CD4-positive, alpha-beta T cell treated with Interleukin-6 at 100 ng/mL for 8 hours (primary cell): Measurements from ENCODE around the gene PLD1.

ENCODE experiments used
- DNase-seq: peaks from one replicate; pipeline ENCODE4 v3.0.0-alpha.2; 2020; ENCODE audit warnings: mixed read lengths, low spot score

Gene PLD1

DNA sequence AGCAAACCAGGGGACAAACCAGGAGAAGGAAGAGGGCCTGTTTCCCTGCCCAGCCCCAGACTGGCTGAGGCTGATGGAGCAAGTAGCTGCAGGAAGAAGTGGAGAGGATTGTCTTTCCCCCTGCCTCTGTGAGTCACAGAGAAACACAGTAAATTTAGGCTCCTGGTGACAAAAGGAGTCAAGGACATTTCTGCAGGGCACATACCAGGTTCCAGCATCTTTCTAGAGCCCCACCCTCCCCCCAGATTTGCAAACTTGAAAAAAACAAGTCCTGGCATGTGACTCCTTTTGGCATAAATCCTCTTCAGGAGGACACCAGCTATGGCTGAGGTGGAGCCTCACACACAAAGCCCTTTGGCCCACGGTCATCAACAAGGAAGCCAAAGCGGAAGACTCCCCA lies 17.8 kb downstream of the PLD1 start:
- DNase-seq: no peak

DNA sequence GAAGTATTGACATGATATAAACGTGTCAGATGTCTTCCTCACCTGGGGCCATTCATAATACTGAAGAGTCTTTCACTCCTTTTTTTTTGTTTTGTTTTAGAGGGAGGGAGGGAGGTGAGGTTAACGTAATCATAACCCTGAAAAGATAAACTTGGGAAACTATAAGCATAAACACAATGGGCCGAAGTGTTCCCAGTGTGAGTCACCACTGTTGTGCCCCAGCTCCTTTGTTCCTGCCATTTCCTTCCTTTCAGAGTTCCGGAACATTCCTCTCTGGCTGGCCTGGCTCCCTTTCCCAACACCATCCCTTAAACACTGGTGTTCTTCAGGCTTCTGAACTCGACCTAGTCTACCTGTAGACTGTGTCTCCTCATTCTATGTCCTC lies 18.6 kb downstream of the PLD1 start:
- no peak for DNase-seq

DNA sequence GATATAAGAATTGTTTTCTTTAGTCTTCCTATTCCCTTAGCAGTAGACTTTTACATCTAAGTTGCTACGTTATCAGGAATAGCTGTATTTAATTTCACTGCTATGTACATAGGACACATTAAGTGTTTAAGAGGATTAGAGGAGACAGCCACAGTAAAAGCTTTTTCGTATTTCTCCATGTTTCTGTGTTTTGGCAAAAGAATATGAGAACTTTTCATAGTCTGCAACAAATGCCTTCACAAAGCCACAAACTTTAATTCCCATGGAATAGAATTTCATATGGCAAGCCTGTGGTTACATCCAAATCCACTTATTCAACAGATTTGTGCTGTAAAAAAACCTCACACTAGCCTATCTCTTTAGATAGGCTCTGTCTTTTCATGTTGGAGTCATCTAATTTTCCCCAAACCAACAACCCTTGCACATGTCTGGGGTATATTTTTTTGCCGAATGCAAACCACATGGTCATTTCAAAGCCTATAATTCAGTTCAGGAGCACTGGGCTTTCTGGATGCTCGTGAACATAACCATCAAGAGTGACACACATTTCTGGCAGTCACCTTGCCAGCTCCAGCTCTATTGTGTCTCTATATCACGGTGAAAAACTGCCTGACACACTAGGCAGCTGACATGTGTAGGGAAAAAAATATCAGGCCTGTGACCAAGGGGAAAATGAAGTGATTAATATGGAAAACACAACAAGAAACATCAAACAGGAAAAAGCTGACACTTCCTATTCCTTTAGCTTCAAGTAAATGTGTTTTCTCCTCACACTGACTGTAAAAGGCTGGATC lies 19.2 kb downstream of the PLD1 start:
- no peak for DNase-seq

- DNase-seq: no peak
Measured at GRCh38 chr3:171790574-171790897, 19.7 kb downstream of the PLD1 start.

DNA sequence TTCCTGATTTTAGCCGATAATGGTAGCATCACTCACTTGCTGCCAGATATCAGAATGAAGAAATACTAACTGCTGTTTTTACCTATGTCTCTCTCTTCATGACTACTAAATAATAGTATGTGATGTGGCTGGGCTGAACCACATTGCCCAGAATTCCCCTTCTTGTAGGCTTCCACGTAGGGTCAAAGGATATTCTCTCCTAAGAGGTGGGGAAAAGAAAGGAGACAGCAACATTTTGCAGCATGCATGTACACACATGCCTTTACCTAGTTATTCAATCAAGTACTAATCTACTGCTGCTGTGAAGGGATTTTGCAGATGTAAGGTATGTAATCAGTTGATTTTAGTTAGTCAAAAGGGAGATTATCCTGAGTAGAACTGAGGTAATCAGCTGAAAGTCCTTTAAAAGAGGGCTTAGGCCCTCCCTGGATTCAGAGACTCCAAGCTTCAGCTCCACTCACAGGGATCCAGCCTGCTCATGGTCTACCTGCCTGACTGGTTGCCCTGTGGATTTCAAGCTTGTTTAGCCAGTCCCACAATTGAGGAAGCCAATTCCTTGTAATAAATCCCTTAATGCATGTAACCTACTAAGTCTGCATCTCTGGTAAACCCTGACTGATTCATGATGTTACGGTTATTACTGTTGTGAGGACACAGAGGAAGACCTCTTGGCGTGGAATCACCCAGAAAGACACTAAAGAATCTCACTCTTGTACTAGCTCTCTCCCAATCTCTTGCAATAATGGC lies 20.4 kb downstream of the PLD1 start:
- no peak for DNase-seq

DNA sequence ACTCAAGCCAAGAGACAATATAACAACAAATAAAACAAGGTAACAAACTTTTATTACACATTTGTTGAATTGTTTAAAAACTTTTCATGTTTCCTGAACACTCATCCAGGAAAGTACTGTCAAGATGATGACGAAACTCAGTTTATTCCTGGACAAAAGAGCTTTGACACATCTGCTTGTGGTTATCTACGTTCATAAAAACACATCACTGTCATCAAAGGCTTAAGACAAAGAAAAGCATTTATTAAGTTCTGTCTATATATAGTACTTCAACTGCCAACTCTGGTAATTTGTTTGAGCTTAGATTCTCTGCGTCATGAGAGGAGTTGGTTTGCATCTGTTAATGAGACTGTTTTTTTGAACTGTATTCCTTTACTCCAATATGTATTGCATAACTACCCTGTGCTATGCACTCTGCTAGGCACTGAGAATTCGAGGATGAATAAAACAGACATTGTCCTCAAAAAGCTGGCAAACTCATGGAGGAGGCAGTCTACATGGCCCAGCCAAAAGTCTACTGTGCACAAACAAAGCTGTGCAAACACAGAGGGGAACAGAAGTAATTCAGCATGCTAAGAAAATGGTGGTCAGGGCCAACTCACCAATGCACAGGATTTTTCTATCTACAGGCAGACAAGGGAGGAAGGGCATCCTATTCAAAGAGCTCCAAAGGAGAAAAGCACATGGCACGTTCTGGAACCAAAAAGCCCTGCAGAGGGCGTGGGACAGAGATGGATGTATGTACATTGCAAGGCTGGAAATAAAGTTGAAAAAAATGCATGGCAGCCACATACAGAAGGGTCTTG lies 21.5 kb downstream of the PLD1 start:
- no peak for DNase-seq

- no peak for DNase-seq
Measured at GRCh38 chr3:171786997-171787396, 23.3 kb downstream of the PLD1 start.

- no peak for DNase-seq
Measured at GRCh38 chr3:171784937-171785336, 25.3 kb downstream of the PLD1 start.

GRCh38 chr3:171784387-171784786 lies 25.9 kb downstream of the PLD1 start:
- DNase-seq: no peak

DNA sequence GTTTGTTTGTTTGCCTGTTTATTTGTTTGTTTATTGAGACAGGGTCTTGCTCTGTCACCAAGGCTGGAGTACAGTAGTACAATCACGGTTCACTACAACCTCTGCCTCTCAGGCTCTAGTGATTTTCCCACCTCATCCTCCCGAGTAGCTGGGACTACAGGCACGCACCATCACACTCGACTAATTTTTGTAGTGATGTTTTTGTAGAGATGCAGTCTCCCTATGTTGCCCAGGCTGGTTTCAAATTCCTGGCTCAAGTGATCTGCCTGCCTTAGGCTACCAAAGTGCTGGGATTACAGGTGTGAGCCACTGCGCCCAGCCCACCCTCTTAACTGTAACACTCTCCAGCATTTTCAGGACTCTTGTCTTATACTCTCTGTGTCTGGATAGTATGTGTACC lies 26.7 kb downstream of the PLD1 start:
- no peak for DNase-seq

DNA sequence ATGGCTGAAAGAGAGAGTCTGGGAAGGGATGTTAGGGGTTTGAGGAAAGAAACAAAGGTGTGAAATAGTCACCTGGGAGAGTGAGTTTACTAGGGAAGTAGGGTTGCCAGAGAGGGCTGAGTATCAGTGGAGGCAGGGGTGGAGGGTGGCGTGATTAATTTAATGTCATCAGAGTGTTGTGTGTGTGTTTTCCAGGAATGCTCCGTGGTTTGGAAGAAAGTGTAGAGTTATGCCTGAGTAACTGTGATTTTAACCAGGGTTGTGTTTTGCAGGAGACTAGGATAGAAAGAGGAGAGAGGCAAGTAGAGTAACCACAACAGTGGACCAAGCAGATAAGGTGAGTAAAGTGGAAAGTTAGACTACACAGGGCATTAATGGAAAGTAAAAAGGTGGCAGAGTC lies 27.2 kb downstream of the PLD1 start:
- DNase-seq: no peak

DNA sequence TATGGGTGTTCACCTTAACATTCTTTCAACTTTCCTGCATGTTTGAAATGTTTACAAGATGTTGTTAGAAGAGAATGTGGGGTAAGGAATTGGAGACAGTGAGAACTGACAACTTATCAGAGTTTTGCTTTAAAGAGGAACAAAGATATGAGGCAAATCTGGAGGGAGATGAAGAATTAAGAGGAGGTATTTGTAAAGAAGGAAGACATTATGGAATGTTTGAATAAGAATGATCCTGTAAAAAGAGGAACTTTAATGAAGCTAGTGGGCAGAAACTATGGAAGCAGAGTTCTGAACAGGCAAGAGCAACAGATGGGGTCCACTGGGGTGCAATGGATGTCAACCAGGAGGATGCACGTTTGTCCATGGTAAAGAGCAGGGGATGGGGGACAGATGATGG lies 27.7 kb downstream of the PLD1 start:
- DNase-seq: no peak

- DNase-seq: no peak
Measured at GRCh38 chr3:171781711-171782127, 28.6 kb downstream of the PLD1 start.

DNA sequence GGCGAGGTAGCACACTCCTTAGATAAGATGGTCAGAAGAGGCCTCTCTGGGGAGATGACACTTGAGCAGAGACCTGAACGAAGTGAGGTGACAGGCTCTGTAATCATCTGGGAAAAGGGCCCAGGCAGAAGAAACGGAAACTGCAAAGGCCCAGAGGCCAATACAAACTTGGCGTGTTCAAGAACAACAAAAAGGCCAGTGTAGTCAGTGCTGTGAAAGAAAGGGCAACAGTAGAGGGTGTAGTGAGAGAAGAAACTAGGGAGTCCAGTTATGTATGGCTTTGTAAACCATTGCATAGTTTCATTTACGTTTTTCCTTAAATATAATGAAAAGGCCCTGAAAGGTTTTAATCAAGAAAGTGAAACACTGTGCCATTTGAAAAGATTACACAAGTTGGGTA lies 31.8 kb downstream of the PLD1 start:
- DNase-seq: no peak

- no peak for DNase-seq
Measured at GRCh38 chr3:171777596-171777995, 32.7 kb downstream of the PLD1 start.

DNA sequence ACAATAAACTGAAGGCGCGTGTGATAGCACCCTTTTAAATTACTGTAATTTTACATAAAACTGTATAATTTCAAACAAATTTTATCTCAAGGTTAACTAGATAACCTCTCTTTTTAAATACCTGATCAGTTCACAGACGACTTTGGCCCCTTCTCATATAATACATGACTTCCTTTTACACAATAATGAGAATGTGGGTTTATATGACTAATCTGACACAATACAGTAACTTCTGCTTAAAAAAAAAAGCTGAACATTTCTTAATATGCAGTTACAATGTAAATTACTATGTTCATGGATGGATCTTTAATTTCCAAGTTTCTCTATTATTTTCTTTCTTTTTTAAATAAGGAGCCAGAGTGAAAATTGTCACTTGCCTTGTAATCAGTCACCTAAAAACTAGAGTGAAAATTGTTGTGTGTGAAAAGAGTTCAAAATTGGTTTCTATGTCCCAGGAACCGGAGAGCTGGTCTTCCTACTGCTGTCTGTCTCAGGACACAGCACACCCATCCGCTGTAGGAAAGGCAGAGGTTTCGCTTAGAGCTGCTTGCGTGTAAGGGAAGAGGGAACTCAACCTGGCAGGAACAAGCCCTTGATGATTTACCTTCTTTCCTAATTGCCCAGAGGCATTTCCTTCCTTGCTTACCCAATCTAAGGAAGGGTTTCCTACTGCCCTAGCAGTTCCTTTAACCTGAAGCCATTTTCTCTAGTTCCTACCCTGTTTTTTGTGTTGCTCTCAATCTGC lies 33.3 kb downstream of the PLD1 start:
- no peak for DNase-seq

DNA sequence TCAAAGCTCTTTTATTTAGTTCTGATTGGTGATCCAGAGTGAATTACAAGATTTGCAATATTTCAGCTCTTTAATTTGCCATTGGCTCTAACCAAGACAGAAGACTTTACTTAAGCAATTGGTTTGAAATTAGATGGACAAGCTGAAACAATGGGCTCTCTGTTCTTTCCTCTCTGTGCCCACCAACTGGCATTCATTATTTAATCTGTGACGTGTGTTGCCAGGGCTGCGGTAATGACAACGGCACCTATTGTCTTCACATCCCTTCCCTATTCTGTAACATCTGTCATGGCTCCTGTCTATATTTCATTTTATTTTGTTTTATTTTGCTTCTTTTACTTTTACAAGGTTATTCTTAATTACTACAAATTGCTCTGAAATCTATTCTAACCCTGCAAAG lies 33.9 kb downstream of the PLD1 start:
- no peak for DNase-seq

- no peak for DNase-seq
Measured at GRCh38 chr3:171775943-171776342, 34.3 kb downstream of the PLD1 start.

DNA sequence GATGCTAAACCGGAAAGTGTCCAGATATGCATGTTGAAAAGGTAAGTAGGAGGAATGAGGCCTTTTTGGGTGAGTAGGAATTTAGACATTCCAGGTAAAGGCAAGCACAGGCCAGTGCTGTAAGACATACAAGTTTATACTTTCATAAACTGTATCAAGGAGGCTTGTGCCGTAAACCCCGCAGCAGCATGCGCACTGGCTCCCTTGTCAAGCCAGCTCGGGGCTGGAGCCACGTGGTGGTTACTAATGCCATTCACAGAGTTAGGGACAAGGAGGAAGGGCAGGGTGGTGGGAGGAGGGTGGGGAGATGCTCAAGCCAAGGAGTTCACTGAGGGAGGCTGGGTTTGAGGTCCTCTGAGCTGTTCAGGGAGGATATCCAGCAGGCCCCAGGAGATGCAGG lies 35.8 kb downstream of the PLD1 start:
- no peak for DNase-seq

DNA sequence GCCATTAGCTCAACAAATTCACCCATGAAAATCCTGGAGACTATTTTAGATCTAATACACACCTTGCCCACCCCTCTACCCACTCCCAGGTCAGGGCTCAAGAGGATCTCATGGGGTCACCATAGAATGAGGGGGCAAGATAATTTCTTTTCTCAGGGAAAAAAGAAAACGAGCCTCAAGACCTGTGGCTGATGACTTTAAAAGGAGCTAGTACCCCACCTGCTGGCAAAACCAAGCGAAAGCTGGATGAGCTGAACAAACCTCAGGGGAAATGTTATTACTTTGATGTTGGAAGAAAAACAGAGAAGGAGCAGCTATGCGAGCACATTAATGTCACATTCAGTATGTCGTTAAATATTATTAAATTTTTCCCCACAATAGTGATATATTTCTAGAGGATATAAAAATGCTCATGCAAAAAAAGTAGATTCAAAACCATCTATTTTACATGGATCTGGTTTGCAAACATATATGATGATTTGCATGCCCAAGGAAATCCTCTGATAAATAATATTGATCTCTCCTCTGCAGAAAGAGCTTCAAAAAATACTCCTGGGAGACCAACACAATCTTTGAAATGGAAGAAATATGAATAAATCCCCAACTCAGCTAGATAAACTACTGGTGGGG lies 37.7 kb downstream of the PLD1 start:
- peak; percentile 26 for DNase-seq

- DNase-seq: no peak
Measured at GRCh38 chr3:171770689-171771620, 39.3 kb downstream of the PLD1 start.
